Vagina (tissue), 2 donors: ENCODE results near the gene SIGLECL1.

Experiments
- POLR2A ChIP-seq, 2 donors: fragments of 450-650 bp; IDR thresholded peaks; one replicate each; pipeline ENCODE4 v1.6.1; 2017; ENCODE audit warnings: antibody characterized with exemption in 2 of 2, mild to moderate bottlenecking in 2 of 2, moderate library complexity in 2 of 2
- TF ChIP-seq, protein P1 (sequence below), 3 experiments: fragments of 450-650 bp in 2 of 3; fragments of 200-600 bp in 1 of 3; sonication (generic) in 1 of 3; IDR thresholded peaks; one replicate each; pipeline ENCODE4 v1.5.1; 2017 to 2019; ENCODE audit warnings: antibody characterized with exemption in 3 of 3, mild to moderate bottlenecking in 2 of 3, moderate library complexity in 2 of 3

DNA sequence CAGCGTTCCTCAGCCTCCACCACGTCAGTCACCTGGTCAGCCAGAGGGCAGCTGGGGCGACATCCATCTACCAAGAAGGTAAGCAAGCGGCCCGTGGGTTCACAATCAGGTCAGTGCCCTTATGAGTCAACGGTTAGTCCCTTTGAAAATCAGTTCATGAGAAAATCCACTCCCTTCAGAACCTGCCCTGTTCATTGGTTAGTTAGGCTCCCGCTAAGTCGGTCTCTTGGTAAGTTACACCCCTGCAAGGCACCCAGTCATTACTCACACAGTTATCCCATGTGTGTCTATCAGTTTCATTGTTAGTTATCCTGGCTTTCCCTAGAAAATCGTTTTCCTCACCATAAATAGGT lies 564 bp downstream of the SIGLECL1 start:
- TF ChIP-seq, protein P1, sequence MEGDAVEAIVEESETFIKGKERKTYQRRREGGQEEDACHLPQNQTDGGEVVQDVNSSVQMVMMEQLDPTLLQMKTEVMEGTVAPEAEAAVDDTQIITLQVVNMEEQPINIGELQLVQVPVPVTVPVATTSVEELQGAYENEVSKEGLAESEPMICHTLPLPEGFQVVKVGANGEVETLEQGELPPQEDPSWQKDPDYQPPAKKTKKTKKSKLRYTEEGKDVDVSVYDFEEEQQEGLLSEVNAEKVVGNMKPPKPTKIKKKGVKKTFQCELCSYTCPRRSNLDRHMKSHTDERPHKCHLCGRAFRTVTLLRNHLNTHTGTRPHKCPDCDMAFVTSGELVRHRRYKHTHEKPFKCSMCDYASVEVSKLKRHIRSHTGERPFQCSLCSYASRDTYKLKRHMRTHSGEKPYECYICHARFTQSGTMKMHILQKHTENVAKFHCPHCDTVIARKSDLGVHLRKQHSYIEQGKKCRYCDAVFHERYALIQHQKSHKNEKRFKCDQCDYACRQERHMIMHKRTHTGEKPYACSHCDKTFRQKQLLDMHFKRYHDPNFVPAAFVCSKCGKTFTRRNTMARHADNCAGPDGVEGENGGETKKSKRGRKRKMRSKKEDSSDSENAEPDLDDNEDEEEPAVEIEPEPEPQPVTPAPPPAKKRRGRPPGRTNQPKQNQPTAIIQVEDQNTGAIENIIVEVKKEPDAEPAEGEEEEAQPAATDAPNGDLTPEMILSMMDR (IDR thresholded peaks at IDR 0.05): no peak
- TF ChIP-seq POLR2A (IDR thresholded peaks at IDR 0.05): no peak
